MM.1S (cell line): ENCODE results near the gene NPAS1.

Experiments
- CTCF ChIP-seq: fragments of 300-600 bp; sonication (generic); IDR thresholded peaks from 2 replicates; pipeline ENCODE4 v1.5.1; 2016; ENCODE audit warnings: antibody characterized with exemption, low read length, mixed read lengths
- EZH2 ChIP-seq: fragments of 300-600 bp; sonication (generic); optimal IDR thresholded peaks from 2 replicates; pipeline ENCODE3; 2017; ENCODE audit warnings: low read depth, mild to moderate bottlenecking, antibody characterized with exemption, low read length, mixed read lengths

DNA sequence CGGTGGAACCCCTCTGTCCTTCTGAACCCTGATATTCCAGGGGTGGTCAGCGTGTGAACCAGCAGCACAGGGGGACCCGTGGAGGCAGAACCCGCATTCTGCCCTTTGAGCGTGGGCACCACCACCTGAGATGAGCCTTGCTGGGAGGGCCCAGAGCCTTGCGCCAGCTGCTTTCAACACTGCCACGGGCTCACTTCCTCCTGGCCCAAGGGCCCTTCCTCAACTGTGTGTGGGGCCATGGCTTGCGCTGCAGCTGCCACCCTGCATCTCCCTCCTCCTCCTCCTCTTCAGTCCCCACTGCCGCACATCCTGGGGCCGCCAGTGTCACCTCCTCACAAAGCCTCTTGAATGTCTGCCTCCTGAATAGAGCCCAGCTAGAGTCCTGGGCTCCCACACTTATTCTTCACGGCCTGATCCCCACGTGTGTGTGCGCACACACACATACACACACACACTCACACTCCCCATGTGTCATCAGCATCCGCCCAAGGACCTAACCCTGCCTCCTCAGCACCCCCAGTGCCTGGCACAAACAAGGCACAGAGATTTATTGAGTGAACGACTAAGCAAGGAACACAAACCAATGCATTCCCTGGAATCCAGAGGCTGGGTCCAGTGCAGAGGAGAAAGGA, 55.7 kb downstream of the NPAS1 start:
- TF ChIP-seq EZH2 (no peak), CTCF (no peak)
